Measurements from ENCODE around the gene DCDC2.
"Not testable (repeated sequence)": the region's sequence is repeated elsewhere in the genome, so short reads cannot be mapped to it uniquely, and the experiment has no call there.

The DCDC2 gene

GRCh38 chr6:24255676-24256075 lies 102.2 kb downstream of the DCDC2 start:
- no peak for DNase-seq

- no peak for DNase-seq
Observed at GRCh38 chr6:24253360-24253759, 104.5 kb downstream of the DCDC2 start.

- DNase-seq = no peak
Observed at GRCh38 chr6:24252280-24252679, 105.6 kb downstream of the DCDC2 start.

GRCh38 chr6:24251339-24251738 lies 106.5 kb downstream of the DCDC2 start:
- no peak for DNase-seq

- DNase-seq = no peak
Observed at GRCh38 chr6:24249926-24250325, 107.9 kb downstream of the DCDC2 start.

GRCh38 chr6:24245275-24245674 lies 112.6 kb downstream of the DCDC2 start:
- DNase-seq = no peak

- no peak for DNase-seq
Observed at GRCh38 chr6:24242924-24243323, 114.9 kb downstream of the DCDC2 start.

- DNase-seq = not testable (repeated sequence)
Observed at GRCh38 chr6:24241779-24242178, 116.1 kb downstream of the DCDC2 start.

GRCh38 chr6:24240943-24241342 lies 116.9 kb downstream of the DCDC2 start:
- no peak for DNase-seq

- DNase-seq = no peak
Observed at GRCh38 chr6:24240380-24240928, 117.4 kb downstream of the DCDC2 start.

- DNase-seq = no peak
Observed at GRCh38 chr6:24238700-24239099, 119.2 kb downstream of the DCDC2 start.

GRCh38 chr6:24236779-24237178 lies 121.1 kb downstream of the DCDC2 start:
- DNase-seq = not testable (repeated sequence)

- no peak for DNase-seq
Observed at GRCh38 chr6:24233813-24234442, 123.9 kb downstream of the DCDC2 start.

GRCh38 chr6:24231438-24231977 lies 126.4 kb downstream of the DCDC2 start:
- no peak for DNase-seq

- no peak for DNase-seq
Observed at GRCh38 chr6:24229696-24230405, 128.0 kb downstream of the DCDC2 start.

- no peak for DNase-seq
Observed at GRCh38 chr6:24228681-24229255, 129.1 kb downstream of the DCDC2 start.

GRCh38 chr6:24228123-24228522 lies 129.7 kb downstream of the DCDC2 start:
- DNase-seq = no peak

- no peak for DNase-seq
Observed at GRCh38 chr6:24227556-24227955, 130.3 kb downstream of the DCDC2 start.

- no peak for DNase-seq
Observed at GRCh38 chr6:24226541-24226940, 131.3 kb downstream of the DCDC2 start.

GRCh38 chr6:24225838-24226237 lies 132.0 kb downstream of the DCDC2 start:
- DNase-seq = no peak

- no peak for DNase-seq
Observed at GRCh38 chr6:24223115-24223919, 134.5 kb downstream of the DCDC2 start.

- no peak for DNase-seq
Observed at GRCh38 chr6:24219670-24220069, 138.2 kb downstream of the DCDC2 start.

GRCh38 chr6:24214984-24215383 lies 142.9 kb downstream of the DCDC2 start:
- no peak for DNase-seq

Data from stimulated activated naive CD4-positive, alpha-beta T cell (primary cell).